SK-N-MC (cell line): ENCODE results near the gene SUPT20HL2.

Source experiments
- EZH2 ChIP-seq: fragments of 200-600 bp; sonication (generic); IDR thresholded peaks from one replicate; pipeline ENCODE4 v1.6.1; 2017; ENCODE audit warnings: antibody characterized with exemption
- FOXP2 ChIP-seq: optimal IDR thresholded peaks from 2 replicates; pipeline ENCODE3; 2011; ENCODE audit warnings: mild to moderate bottlenecking, moderate library complexity; ENCODE audit not compliant: insufficient read depth; ENCODE audit errors: extremely low read length, control extremely low read depth
- POLR2AphosphoS5 ChIP-seq: IDR thresholded peaks from 2 replicates; pipeline ENCODE4 v1.6.1; 2012; ENCODE audit warnings: mild to moderate bottlenecking, low read depth, low read length, borderline replicate concordance

DNA sequence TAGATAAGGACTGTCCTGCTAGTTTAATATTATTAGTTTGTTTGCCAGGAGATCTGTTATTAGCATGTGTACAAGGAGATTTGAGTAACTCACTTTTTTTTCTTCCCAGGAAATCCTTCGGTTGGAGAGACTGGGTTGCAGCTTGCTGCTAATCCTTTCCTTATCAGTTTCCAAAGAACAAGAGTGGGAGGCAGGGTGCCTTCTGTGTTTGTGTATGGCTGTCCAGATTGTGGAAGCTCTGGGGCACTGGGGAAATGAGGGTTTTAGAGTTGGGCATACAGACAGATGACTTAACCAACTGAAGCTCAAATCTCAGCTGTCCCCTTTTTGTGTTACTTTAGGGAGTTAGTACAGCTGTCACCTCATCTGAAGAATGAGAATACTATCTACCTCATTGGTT lies 34.0 kb upstream of the SUPT20HL2 start:
- TF ChIP-seq EZH2 (no peak), POLR2AphosphoS5 (no peak), FOXP2 (no peak)
